CD4-positive, alpha-beta T cell treated with Interleukin-21 for 1 hour (primary cell): ENCODE results near the gene CLDN8.

ENCODE experiments used
- DNase-seq: peaks from one replicate; pipeline ENCODE4 v3.0.0-alpha.2; 2020

Gene CLDN8

GRCh38 chr21:30216041-30216723, at the start of gene CLDN8:
Gene CLDN8 (minus strand): TSS chr21:30216097. CDS start chr21:30215925, 172 bp downstream.
- no peak for DNase-seq

GRCh38 chr21:30257773-30258172, 41.9 kb upstream of the CLDN8 start:
- no peak for DNase-seq

GRCh38 chr21:30256100-30256499, 40.2 kb upstream of the CLDN8 start:
- DNase-seq, result no peak

- no peak for DNase-seq
Observed at GRCh38 chr21:30255679-30256078, 39.8 kb upstream of the CLDN8 start.

- no peak for DNase-seq
Observed at GRCh38 chr21:30251781-30252180, 35.9 kb upstream of the CLDN8 start.

- no peak for DNase-seq
Observed at GRCh38 chr21:30249936-30250335, 34.0 kb upstream of the CLDN8 start.

- DNase-seq, result no peak
Observed at GRCh38 chr21:30248844-30249243, 32.9 kb upstream of the CLDN8 start.

- no peak for DNase-seq
Observed at GRCh38 chr21:30245061-30245460, 29.2 kb upstream of the CLDN8 start.

GRCh38 chr21:30243691-30244090, 27.8 kb upstream of the CLDN8 start:
- no peak for DNase-seq

- DNase-seq, result no peak
Observed at GRCh38 chr21:30240661-30241060, 24.8 kb upstream of the CLDN8 start.

- DNase-seq, result no peak
Observed at GRCh38 chr21:30238168-30238567, 22.3 kb upstream of the CLDN8 start.

GRCh38 chr21:30234643-30235042, 18.7 kb upstream of the CLDN8 start:
- no peak for DNase-seq

- DNase-seq, result no peak
Observed at GRCh38 chr21:30234050-30234449, 18.2 kb upstream of the CLDN8 start.

GRCh38 chr21:30233228-30234020, 17.5 kb upstream of the CLDN8 start:
- no peak for DNase-seq

GRCh38 chr21:30232011-30232410, 16.1 kb upstream of the CLDN8 start:
- no peak for DNase-seq

- no peak for DNase-seq
Observed at GRCh38 chr21:30227633-30228404, 11.9 kb upstream of the CLDN8 start.

- no peak for DNase-seq
Observed at GRCh38 chr21:30227128-30227527, 11.2 kb upstream of the CLDN8 start.

GRCh38 chr21:30223596-30223995, 7.7 kb upstream of the CLDN8 start:
- DNase-seq, result no peak

- DNase-seq, result no peak
Observed at GRCh38 chr21:30222724-30223123, 6.8 kb upstream of the CLDN8 start.

- DNase-seq, result no peak
Observed at GRCh38 chr21:30211071-30211470, 4.8 kb downstream of the CLDN8 start.

- no peak for DNase-seq
Observed at GRCh38 chr21:30209601-30210000, 6.3 kb downstream of the CLDN8 start.

- no peak for DNase-seq
Observed at GRCh38 chr21:30207252-30207579, 8.7 kb downstream of the CLDN8 start.

- DNase-seq, result no peak
Observed at GRCh38 chr21:30206551-30207251, 9.2 kb downstream of the CLDN8 start.
